H9 (cell line): ENCODE data around the gene SLC19A1. TPM values are rescaled to one million over a fixed set of nuclear protein-coding genes. Genes with fewer than 3 reads are reported as not detected.

Experiments used
- DNase-seq: peaks from one replicate; pipeline ENCODE4 v3.0.0-alpha.2; 2017
- H2AFZ ChIP-seq: one replicate; pipeline ENCODE4 v1.6.1; 2013; ENCODE audit warnings: mild to moderate bottlenecking, low read length, control low read depth, moderate library complexity
- H2AK5ac ChIP-seq: 2 replicates; pipeline ENCODE4 v1.6.1; 2013; ENCODE audit warnings: low read length, control low read depth, mixed read lengths; ENCODE audit not compliant: insufficient read length
- H2BK120ac ChIP-seq: one replicate; pipeline ENCODE4 v1.6.1; 2013; ENCODE audit warnings: low read depth, mild to moderate bottlenecking, low read length, control low read depth, inconsistent platforms; ENCODE audit not compliant: poor library complexity, severe bottlenecking
- H2BK12ac ChIP-seq: 2 replicates; pipeline ENCODE4 v1.6.1; 2013; ENCODE audit warnings: low read length, control low read depth, mixed read lengths, low read depth; ENCODE audit not compliant: insufficient read length
- H2BK15ac ChIP-seq: 2 replicates; pipeline ENCODE4 v1.6.1; 2013; ENCODE audit warnings: low read depth, low read length, control low read depth
- H2BK20ac ChIP-seq: one replicate; pipeline ENCODE4 v1.6.1; 2013; ENCODE audit warnings: low read depth, mild to moderate bottlenecking, low read length, control low read depth, inconsistent platforms; ENCODE audit not compliant: poor library complexity, severe bottlenecking
- H2BK5ac ChIP-seq: 2 replicates; pipeline ENCODE4 v1.6.1; 2013; ENCODE audit warnings: low read length, control low read depth, mixed read lengths; ENCODE audit not compliant: insufficient read length
- H3K14ac ChIP-seq: 2 replicates; pipeline ENCODE4 v1.6.1; 2013; ENCODE audit warnings: low read length, control low read depth; ENCODE audit not compliant: insufficient read depth
- H3K18ac ChIP-seq: 2 replicates; pipeline ENCODE4 v1.6.1; 2013; ENCODE audit warnings: low read depth, mild to moderate bottlenecking, mixed read lengths, low read length, control low read depth; ENCODE audit not compliant: insufficient read length
- H3K23ac ChIP-seq: 2 replicates; pipeline ENCODE4 v1.6.1; 2013; ENCODE audit warnings: low read length, control low read depth, mixed read lengths, low read depth; ENCODE audit not compliant: insufficient read length
- H3K23me2 ChIP-seq: 2 replicates; pipeline ENCODE4 v1.6.1; 2013; ENCODE audit warnings: low read depth, mild to moderate bottlenecking, mixed read lengths, low read length, control low read depth; ENCODE audit not compliant: insufficient read length, poor library complexity, severe bottlenecking
- H3K27ac ChIP-seq: 2 replicates; pipeline ENCODE4 v1.5.1; 2013; ENCODE audit warnings: low read length, control low read depth, mixed read lengths, low read depth; ENCODE audit not compliant: insufficient read length
- H3K27me3 ChIP-seq: 2 replicates; pipeline ENCODE4 v1.6.1; 2013; ENCODE audit warnings: low read length, control low read depth, inconsistent platforms; ENCODE audit not compliant: insufficient read depth
- H3K4ac ChIP-seq: 2 replicates; pipeline ENCODE4 v1.6.1; 2013; ENCODE audit warnings: low read depth, mild to moderate bottlenecking, control low read depth, inconsistent platforms, low read length, moderate library complexity
- H3K4me1 ChIP-seq: 2 replicates; pipeline ENCODE4 v1.6.1; 2013; ENCODE audit warnings: low read length, control low read depth, inconsistent platforms; ENCODE audit not compliant: insufficient read depth
- H3K4me2 ChIP-seq: 2 replicates; pipeline ENCODE4 v1.6.1; 2013; ENCODE audit warnings: low read length, control low read depth, mixed read lengths; ENCODE audit not compliant: insufficient read length, insufficient read depth
- H3K56ac ChIP-seq: 2 replicates; pipeline ENCODE4 v1.6.1; 2013; ENCODE audit warnings: low read depth, mild to moderate bottlenecking, mixed read lengths, low read length, control low read depth; ENCODE audit not compliant: insufficient read length
- H3K79me1 ChIP-seq: 2 replicates; pipeline ENCODE4 v1.6.1; 2013; ENCODE audit warnings: low read depth, mild to moderate bottlenecking, moderate library complexity, low read length, control low read depth, inconsistent platforms; ENCODE audit not compliant: insufficient read depth, poor library complexity, severe bottlenecking
- H3K79me2 ChIP-seq: 2 replicates; pipeline ENCODE4 v1.6.1; 2013; ENCODE audit warnings: low read length, control low read depth, inconsistent platforms; ENCODE audit not compliant: insufficient read depth
- H3K9ac ChIP-seq: 2 replicates; pipeline ENCODE4 v1.6.1; 2013; ENCODE audit warnings: low read length, control low read depth, mixed read lengths; ENCODE audit not compliant: insufficient read length; ENCODE audit errors: extremely low read depth
- H3K9me3 ChIP-seq: one replicate; pipeline ENCODE4 v1.6.1; 2013; ENCODE audit warnings: low read depth, low read length, inconsistent platforms; ENCODE audit not compliant: control insufficient read depth
- H3T11ph ChIP-seq: one replicate; pipeline ENCODE4 v1.6.1; 2013; ENCODE audit warnings: mild to moderate bottlenecking, low read length, control low read depth, inconsistent platforms
- H4K20me1 ChIP-seq: one replicate; pipeline ENCODE4 v1.6.1; 2013; ENCODE audit not compliant: control insufficient read depth, insufficient read length, insufficient read depth
- H4K5ac ChIP-seq: 2 replicates; pipeline ENCODE4 v1.6.1; 2013; ENCODE audit warnings: low read depth, mild to moderate bottlenecking, mixed read lengths, low read length, control low read depth; ENCODE audit not compliant: insufficient read length
- H4K8ac ChIP-seq: replicated peaks from 2 replicates; pipeline ENCODE4 v1.6.1; 2013; ENCODE audit warnings: low read length, control low read depth, mixed read lengths, low read depth; ENCODE audit not compliant: insufficient read length
- H4K91ac ChIP-seq: 2 replicates; pipeline ENCODE4 v1.6.1; 2013; ENCODE audit warnings: low read depth, mild to moderate bottlenecking, moderate library complexity, mixed read lengths, low read length, control low read depth; ENCODE audit not compliant: insufficient read length
- H3K27ac Mint-ChIP-seq, 3 experiments: 2 replicates in 2 of 3; 3 replicates in 1 of 3; pipeline ENCODE4 v1.8.0; 2020 to 2021; ENCODE audit warnings: mixed read lengths in 3 of 3, mild to moderate bottlenecking in 1 of 3, moderate library complexity in 1 of 3
- H3K27me3 Mint-ChIP-seq: 2 replicates; pipeline ENCODE4 v1.8.0; 2021; ENCODE audit warnings: low read depth, mild to moderate bottlenecking, moderate library complexity, mixed read lengths
- H3K36me3 Mint-ChIP-seq, 3 experiments: 2 replicates in 2 of 3; 3 replicates in 1 of 3; pipeline ENCODE4 v1.8.0; 2020 to 2021; ENCODE audit warnings: low read depth in 3 of 3, mixed read lengths in 3 of 3; ENCODE audit not compliant: insufficient read depth in 1 of 3
- H3K4me1 Mint-ChIP-seq, 2 experiments: 2 replicates each; pipeline ENCODE4 v1.8.0; 2020; ENCODE audit warnings: mixed read lengths in 2 of 2
- H3K4me3 Mint-ChIP-seq, 2 experiments: 2 replicates in 1 of 2; 3 replicates in 1 of 2; pipeline ENCODE4 v1.8.0; 2020 to 2021; ENCODE audit warnings: mild to moderate bottlenecking in 2 of 2, mixed read lengths in 2 of 2, moderate library complexity in 1 of 2
- H3K9me3 Mint-ChIP-seq, 2 experiments: 2 replicates in 1 of 2; 3 replicates in 1 of 2; pipeline ENCODE4 v1.8.0; 2020; ENCODE audit warnings: mild to moderate bottlenecking in 2 of 2, mixed read lengths in 2 of 2, moderate library complexity in 1 of 2
- CTCF ChIP-seq: fragments of 200-600 bp; sonication (generic); conservative IDR thresholded peaks from 3 replicates; pipeline ENCODE4 v1.8.0; 2021; ENCODE audit warnings: antibody characterized with exemption, mild to moderate bottlenecking
- WGBS: extraction: QIAGEN DNeasy Blood & Tissue Kit; methylation state at CpG from one replicate; pipeline ENCODE4 v1.1.7; 2013; ENCODE audit warnings: missing lambda C conversion rate, low lambda C conversion rate, mixed read lengths; ENCODE audit not compliant: insufficient read length; ENCODE audit errors: extremely low coverage; 5-methylcytosine and 5-hydroxymethylcytosine counted together
- total RNA-seq: library from RNA; stranded (reverse); gene quantifications from 2 replicates; pipeline ENCODE4 v1.2.1, GENCODE V29; 2021

The SLC19A1 gene
- total RNA-seq, 1 experiment from 2014 or later, result 32.4 TPM

GRCh38 chr21:45497846-45498645, 44.2 kb downstream of the SLC19A1 start:
- H3K36me3 Mint-ChIP-seq, result peaks cover 29 to 66% (median 55%) of the 10 kb centered on the region in 3 experiments
- Histone ChIP-seq H2AFZ (no peak overlapping the region), H4K8ac (no peak overlapping the region), H2AK5ac (no peak overlapping the region), H2BK5ac (no peak overlapping the region), H2BK15ac (no peak overlapping the region), H3K4me1 (no peaks in the 10 kb centered on the region), H3K4ac (no peak overlapping the region), H3K23me2 (peaks cover 3% of the 10 kb centered on the region), H2BK12ac (no peak overlapping the region), H3K56ac (no peak overlapping the region), H3K79me2 (no peaks in the 10 kb centered on the region), H3K27me3 (no peaks in the 10 kb centered on the region), H2BK120ac (no peak overlapping the region), H3K14ac (no peak overlapping the region), H3T11ph (no peak overlapping the region), H3K9me3 (no peaks in the 10 kb centered on the region), H3K9ac (no peak overlapping the region), H3K79me1 (no peaks in the 10 kb centered on the region), H3K27ac (no peak overlapping the region), H4K5ac (no peak overlapping the region), H3K23ac (no peak overlapping the region), H4K91ac (no peak overlapping the region), H4K20me1 (peaks cover 4% of the 10 kb centered on the region), H3K4me2 (no peak overlapping the region), H2BK20ac (no peak overlapping the region), H3K18ac (no peak overlapping the region)
- no CpG with 5 or more reads among the region's 39 CpGs for WGBS
- H3K4me3 Mint-ChIP-seq, result no peak overlapping the region
- H3K27me3 Mint-ChIP-seq, result no peaks in the 10 kb centered on the region; the same call in 1 of the 2 replicates
- H3K27ac Mint-ChIP-seq, result no peak overlapping the region; a peak in 1 of 7 replicates
- TF ChIP-seq CTCF, result no peak
- H3K4me1 Mint-ChIP-seq, result no peaks in the 10 kb centered on the region
- DNase-seq, result no peak
- no peaks in the 10 kb centered on the region for H3K9me3 Mint-ChIP-seq
